WTC11 (cell line): ENCODE results near the gene MSH3. TPM values are rescaled to one million over a fixed set of nuclear protein-coding genes. Genes with fewer than 3 reads are reported as not detected.

ENCODE experiments used
- ATAC-seq: fragments of 200-7000 bp; cut with Tn5 transposase; 2 replicates; pipeline ENCODE4 v1.10.0; 2021; ENCODE audit warnings: mild to moderate bottlenecking, moderate library complexity
- CTCF ChIA-PET: fragments of 300-600 bp; sonication (Branson Sonifier 250); formaldehyde crosslinking; loops from one replicate; lab custom pipeline; 2021; ENCODE audit warnings: antibody characterized with exemption; lab: Charles Lee
- POLR2A ChIA-PET: fragments of 350-600 bp; sonication (Branson Sonifier 250); formaldehyde crosslinking; loops from one replicate; lab custom pipeline; 2021; ENCODE audit warnings: antibody characterized with exemption; lab: Charles Lee
- DNase-seq: peaks from one replicate; pipeline ENCODE4 v3.0.0; 2021; ENCODE audit warnings: low spot score
- H3K27ac Mint-ChIP-seq: 2 replicates; pipeline ENCODE4 v1.8.0; 2021; ENCODE audit warnings: mixed read lengths
- H3K27me3 Mint-ChIP-seq: 2 replicates; pipeline ENCODE4 v1.8.0; 2021; ENCODE audit warnings: low read depth, mild to moderate bottlenecking, moderate library complexity, mixed read lengths
- H3K36me3 Mint-ChIP-seq: 2 replicates; pipeline ENCODE4 v1.8.0; 2021; ENCODE audit warnings: mixed read lengths
- H3K4me1 Mint-ChIP-seq: 2 replicates; pipeline ENCODE4 v1.8.0; 2022; ENCODE audit warnings: mixed read lengths
- H3K4me3 Mint-ChIP-seq: 2 replicates; pipeline ENCODE4 v1.8.0; 2021; ENCODE audit warnings: mild to moderate bottlenecking, moderate library complexity, mixed read lengths
- H3K9me3 Mint-ChIP-seq: 2 replicates; pipeline ENCODE4 v1.8.0; 2021; ENCODE audit warnings: mixed read lengths
- AR ChIP-seq: fragments of 250-450 bp; sonication (Bioruptor Pico); IDR thresholded peaks from 2 replicates; pipeline ENCODE4 v1.9.0; 2021; ENCODE audit warnings: mild to moderate bottlenecking
- ATF3 ChIP-seq: sonication (generic); formaldehyde crosslinking; conservative IDR thresholded peaks from 2 replicates; pipeline ENCODE4 v1.8.1; 2022; ENCODE audit warnings: mild to moderate bottlenecking, missing genetic modification reagents
- ATF6 ChIP-seq: sonication (generic); formaldehyde crosslinking; IDR thresholded peaks from 2 replicates; pipeline ENCODE4 v1.8.1; 2023; ENCODE audit warnings: mild to moderate bottlenecking, missing genetic modification reagents
- E2F1 ChIP-seq: sonication (generic); formaldehyde crosslinking; IDR thresholded peaks from 2 replicates; pipeline ENCODE4 v1.8.0; 2022; ENCODE audit warnings: mild to moderate bottlenecking, missing genetic modification reagents
- FOXP1 ChIP-seq: sonication (generic); formaldehyde crosslinking; IDR thresholded peaks from 2 replicates; pipeline ENCODE4 v1.8.0; 2022; ENCODE audit warnings: missing genetic modification reagents, mild to moderate bottlenecking, moderate library complexity, borderline replicate concordance
- IRF2 ChIP-seq: sonication (generic); formaldehyde crosslinking; IDR thresholded peaks from 2 replicates; pipeline ENCODE4 v1.8.0; 2022; ENCODE audit warnings: low read depth, missing genetic modification reagents, borderline replicate concordance
- JAZF1 ChIP-seq: fragments of 250-450 bp; sonication (Bioruptor Pico); IDR thresholded peaks from 2 replicates; pipeline ENCODE4 v1.9.0; 2021; ENCODE audit warnings: moderate library complexity, mild to moderate bottlenecking, inconsistent platforms
- MYBL2 ChIP-seq: sonication (generic); formaldehyde crosslinking; IDR thresholded peaks from 2 replicates; pipeline ENCODE4 v1.8.1; 2023; ENCODE audit warnings: mild to moderate bottlenecking, moderate library complexity, missing genetic modification reagents
- PRRX2 ChIP-seq: fragments of 250-450 bp; sonication (Bioruptor Pico); IDR thresholded peaks from 2 replicates; pipeline ENCODE4 v1.8.0; 2021; ENCODE audit warnings: mild to moderate bottlenecking
- RORB ChIP-seq: fragments of 250-450 bp; sonication (Bioruptor Pico); IDR thresholded peaks from 2 replicates; pipeline ENCODE4 v1.9.0; 2021; ENCODE audit warnings: mild to moderate bottlenecking
- SP1 ChIP-seq: sonication (generic); formaldehyde crosslinking; conservative IDR thresholded peaks from 2 replicates; pipeline ENCODE4 v1.8.1; 2022; ENCODE audit warnings: missing genetic modification reagents
- TCF7 ChIP-seq: sonication (generic); formaldehyde crosslinking; IDR thresholded peaks from 2 replicates; pipeline ENCODE4 v1.8.0; 2022; ENCODE audit warnings: mild to moderate bottlenecking, low read depth, missing genetic modification reagents, moderate library complexity
- USF2 ChIP-seq: sonication (generic); formaldehyde crosslinking; IDR thresholded peaks from 2 replicates; pipeline ENCODE4 v1.8.1; 2023; ENCODE audit warnings: mild to moderate bottlenecking, missing genetic modification reagents, moderate library complexity
- ZMAT4 ChIP-seq: fragments of 250-450 bp; sonication (Bioruptor Pico); IDR thresholded peaks from 2 replicates; pipeline ENCODE4 v1.9.0; 2021; ENCODE audit warnings: mild to moderate bottlenecking
- ZNF219 ChIP-seq: sonication (generic); formaldehyde crosslinking; IDR thresholded peaks from 2 replicates; pipeline ENCODE4 v1.8.0; 2023; ENCODE audit warnings: missing genetic modification reagents, mild to moderate bottlenecking, borderline replicate concordance
- ZNF396 ChIP-seq: fragments of 250-450 bp; sonication (Bioruptor Pico); IDR thresholded peaks from 2 replicates; pipeline ENCODE4 v1.8.0; 2021; ENCODE audit warnings: mild to moderate bottlenecking, moderate library complexity, borderline replicate concordance
- ZNF423 ChIP-seq: fragments of 250-450 bp; sonication (Bioruptor Pico); IDR thresholded peaks from 2 replicates; pipeline ENCODE4 v2.1.2; 2022; ENCODE audit warnings: mild to moderate bottlenecking, moderate library complexity
- total RNA-seq: library from RNA; stranded (reverse); gene quantifications from 3 replicates; pipeline ENCODE4 v1.2.3, GENCODE V29; 2021
- TF ChIP-seq, protein P1 (sequence below): sonication (generic); formaldehyde crosslinking; IDR thresholded peaks from 2 replicates; pipeline ENCODE4 v1.8.0; 2022; ENCODE audit warnings: mild to moderate bottlenecking, missing genetic modification reagents
- TF ChIP-seq, protein P2 (sequence below): fragments of 250-450 bp; sonication (Bioruptor Pico); IDR thresholded peaks from 2 replicates; pipeline ENCODE4 v2.1.2; 2022; ENCODE audit warnings: mild to moderate bottlenecking, moderate library complexity
- TF ChIP-seq, protein P3 (sequence below): sonication (generic); formaldehyde crosslinking; conservative IDR thresholded peaks from 2 replicates; pipeline ENCODE4 v1.8.1; 2023; ENCODE audit warnings: mild to moderate bottlenecking, low read depth, missing genetic modification reagents, moderate library complexity

The MSH3 gene
- total RNA-seq, 1 experiment from 2014 or later: 14.6 TPM

GRCh38 chr5:80752427-80752826 is 98.0 kb downstream of the MSH3 start:
- ChIA-PET CTCF (no interaction called here), POLR2A (no interaction called here)
- Mint-ChIP-seq H3K27ac (no peak overlapping the region), H3K4me3 (no peak overlapping the region), H3K9me3 (peaks cover 5% of the 10 kb centered on the region; the same call in 1 of the 2 replicates), H3K4me1 (peaks cover 44% of the 10 kb centered on the region), H3K27me3 (no peaks in the 10 kb centered on the region), H3K36me3 (peaks cover 5% of the 10 kb centered on the region; the same call in 1 of the 2 replicates)
- ATAC-seq (no peak), DNase-seq (no peak)
- TF ChIP-seq ATF6 (CRISPR knock-in tag): no peak
- TF ChIP-seq PRRX2: no peak
- no peak for TF ChIP-seq IRF2
- no peak for TF ChIP-seq FOXP1
- no peak for TF ChIP-seq ZNF219 (CRISPR knock-in tag)
- TF ChIP-seq, protein P1, sequence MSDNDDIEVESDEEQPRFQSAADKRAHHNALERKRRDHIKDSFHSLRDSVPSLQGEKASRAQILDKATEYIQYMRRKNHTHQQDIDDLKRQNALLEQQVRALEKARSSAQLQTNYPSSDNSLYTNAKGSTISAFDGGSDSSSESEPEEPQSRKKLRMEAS: no peak
- no peak for TF ChIP-seq TCF7 (CRISPR knock-in tag)
- TF ChIP-seq E2F1 (CRISPR knock-in tag): no peak
- TF ChIP-seq, protein P2, sequence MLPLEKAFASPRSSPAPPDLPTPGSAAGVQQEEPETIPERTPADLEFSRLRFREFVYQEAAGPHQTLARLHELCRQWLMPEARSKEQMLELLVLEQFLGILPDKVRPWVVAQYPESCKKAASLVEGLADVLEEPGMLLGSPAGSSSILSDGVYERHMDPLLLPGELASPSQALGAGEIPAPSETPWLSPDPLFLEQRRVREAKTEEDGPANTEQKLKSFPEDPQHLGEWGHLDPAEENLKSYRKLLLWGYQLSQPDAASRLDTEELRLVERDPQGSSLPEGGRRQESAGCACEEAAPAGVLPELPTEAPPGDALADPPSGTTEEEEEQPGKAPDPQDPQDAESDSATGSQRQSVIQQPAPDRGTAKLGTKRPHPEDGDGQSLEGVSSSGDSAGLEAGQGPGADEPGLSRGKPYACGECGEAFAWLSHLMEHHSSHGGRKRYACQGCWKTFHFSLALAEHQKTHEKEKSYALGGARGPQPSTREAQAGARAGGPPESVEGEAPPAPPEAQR: no peak
- TF ChIP-seq MYBL2 (CRISPR knock-in tag): no peak
- TF ChIP-seq USF2 (CRISPR knock-in tag): no peak
- no peak for TF ChIP-seq JAZF1 (CRISPR knock-in tag)

DNA sequence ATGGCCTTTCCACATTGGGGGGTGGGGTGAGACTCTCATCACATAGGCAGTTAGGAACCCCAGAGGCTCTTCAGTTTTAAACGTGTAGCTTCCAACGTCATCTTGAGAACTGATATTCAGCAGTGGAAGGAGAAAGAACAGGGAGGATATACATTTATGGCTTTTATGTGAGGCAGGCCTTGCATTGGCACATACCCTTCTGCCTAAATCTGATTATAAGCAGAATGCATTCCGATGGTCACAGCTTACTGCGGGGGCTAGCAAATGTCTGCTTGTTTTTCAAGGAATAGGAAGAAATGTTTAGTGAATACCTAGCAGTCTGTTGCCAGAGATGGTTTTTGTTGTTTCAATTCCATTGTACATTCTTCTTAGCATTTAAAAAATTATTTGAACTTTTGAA is 99.3 kb downstream of the MSH3 start:
- H3K27me3 Mint-ChIP-seq: no peaks in the 10 kb centered on the region
- POLR2A ChIA-PET: no interaction called here
- peaks cover 35% of the 10 kb centered on the region for H3K4me1 Mint-ChIP-seq
- no peak overlapping the region for H3K4me3 Mint-ChIP-seq
- peaks cover 5% of the 10 kb centered on the region; the same call in 1 of the 2 replicates for H3K9me3 Mint-ChIP-seq
- CTCF ChIA-PET: no interaction called here
- no peak for ATAC-seq
- peaks cover 5% of the 10 kb centered on the region; the same call in 1 of the 2 replicates for H3K36me3 Mint-ChIP-seq
- no peak for TF ChIP-seq ZNF396 (CRISPR knock-in tag)
- H3K27ac Mint-ChIP-seq: peak overlapping the region; percentile 4; the same call in 1 of the 2 replicates
- DNase-seq: no peak

GRCh38 chr5:80754900-80755299 is 100.4 kb downstream of the MSH3 start:
- Mint-ChIP-seq H3K36me3 (peaks cover 5% of the 10 kb centered on the region; the same call in 1 of the 2 replicates), H3K27ac (no peak overlapping the region), H3K27me3 (no peaks in the 10 kb centered on the region), H3K4me3 (no peak overlapping the region), H3K4me1 (peaks cover 35% of the 10 kb centered on the region), H3K9me3 (peaks cover 5% of the 10 kb centered on the region; the same call in 1 of the 2 replicates)
- CTCF ChIA-PET: no interaction called here
- DNase-seq (no peak), ATAC-seq (peak; percentile 74)
- POLR2A ChIA-PET: no interaction called here
- TF ChIP-seq AR (no peak), ZMAT4 (CRISPR knock-in tag) (no peak), ZNF423 (CRISPR knock-in tag) (no peak), RORB (CRISPR knock-in tag) (no peak), SP1 (CRISPR knock-in tag) (no peak), ATF3 (CRISPR knock-in tag) (no peak)
- TF ChIP-seq, protein P3, sequence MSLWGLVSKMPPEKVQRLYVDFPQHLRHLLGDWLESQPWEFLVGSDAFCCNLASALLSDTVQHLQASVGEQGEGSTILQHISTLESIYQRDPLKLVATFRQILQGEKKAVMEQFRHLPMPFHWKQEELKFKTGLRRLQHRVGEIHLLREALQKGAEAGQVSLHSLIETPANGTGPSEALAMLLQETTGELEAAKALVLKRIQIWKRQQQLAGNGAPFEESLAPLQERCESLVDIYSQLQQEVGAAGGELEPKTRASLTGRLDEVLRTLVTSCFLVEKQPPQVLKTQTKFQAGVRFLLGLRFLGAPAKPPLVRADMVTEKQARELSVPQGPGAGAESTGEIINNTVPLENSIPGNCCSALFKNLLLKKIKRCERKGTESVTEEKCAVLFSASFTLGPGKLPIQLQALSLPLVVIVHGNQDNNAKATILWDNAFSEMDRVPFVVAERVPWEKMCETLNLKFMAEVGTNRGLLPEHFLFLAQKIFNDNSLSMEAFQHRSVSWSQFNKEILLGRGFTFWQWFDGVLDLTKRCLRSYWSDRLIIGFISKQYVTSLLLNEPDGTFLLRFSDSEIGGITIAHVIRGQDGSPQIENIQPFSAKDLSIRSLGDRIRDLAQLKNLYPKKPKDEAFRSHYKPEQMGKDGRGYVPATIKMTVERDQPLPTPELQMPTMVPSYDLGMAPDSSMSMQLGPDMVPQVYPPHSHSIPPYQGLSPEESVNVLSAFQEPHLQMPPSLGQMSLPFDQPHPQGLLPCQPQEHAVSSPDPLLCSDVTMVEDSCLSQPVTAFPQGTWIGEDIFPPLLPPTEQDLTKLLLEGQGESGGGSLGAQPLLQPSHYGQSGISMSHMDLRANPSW (CRISPR knock-in tag): no peak
